GM23338 (cell line): Measurements from ENCODE around the gene CCDC38.

Source experiments
- CTCF ChIP-seq, 2 experiments: fragments of 200-600 bp in 1 of 2; sonication (generic) in 1 of 2; conservative IDR thresholded peaks; 2 replicates each; pipeline versions ENCODE4 v1.5.1 to v1.6.1; 2016 to 2017; ENCODE audit warnings: antibody characterized with exemption in 2 of 2, low read depth in 2 of 2, mild to moderate bottlenecking in 2 of 2, moderate library complexity in 1 of 2
- EZH2 ChIP-seq: fragments of 200-600 bp; sonication (generic); IDR thresholded peaks from one replicate; pipeline ENCODE4 v1.8.0; 2017; ENCODE audit warnings: antibody characterized with exemption, mild to moderate bottlenecking, low read depth; ENCODE audit not compliant: unreplicated experiment

GRCh38 chr12:95982602-95983001 lies 40.2 kb upstream of the CCDC38 start:
- TF ChIP-seq CTCF (conservative IDR thresholded peaks at IDR 0.05; ENCODE audit: low read depth in 2 of 2) = no peak
- TF ChIP-seq EZH2 = no peak
